CD14-positive monocyte (primary cell): ENCODE measurements around the gene CSF1R. TPM values are rescaled to one million over a fixed set of nuclear protein-coding genes. Genes with fewer than 3 reads are reported as not detected.
A peak's percentile ranks its signal among the peaks of the same experiment; 100 is the strongest.

ENCODE experiments used
- DNase-seq, 3 donors: peaks; one replicate each; pipeline ENCODE4 v3.0.0-alpha.2; 2011 to 2022
- H2AFZ ChIP-seq: 2 replicates; pipeline ENCODE4 v1.6.0; 2012; ENCODE audit warnings: mild to moderate bottlenecking, low read depth, low read length, inconsistent platforms; ENCODE audit not compliant: insufficient read depth, poor library complexity, severe bottlenecking
- H3K27ac ChIP-seq, 2 donors: 1 replicate in 1 of 2; 2 replicates in 1 of 2; pipeline ENCODE4 v1.5.1; 2012 to 2013; ENCODE audit warnings: low read length in 2 of 2, control low read depth in 1 of 2, inconsistent platforms in 1 of 2, low read depth in 1 of 2, mild to moderate bottlenecking in 1 of 2
- H3K27me3 ChIP-seq, 2 donors: one replicate each; pipeline versions ENCODE4 v1.6.0 to v1.6.1; 2011 to 2013; ENCODE audit warnings: low read length in 2 of 2; ENCODE audit not compliant: control insufficient read depth in 2 of 2, insufficient read depth in 2 of 2
- H3K36me3 ChIP-seq, 2 donors: replicated peaks in 1 of 2; 1 replicate in 1 of 2; 2 replicates in 1 of 2; pipeline versions ENCODE4 v1.5.1 to v1.6.1; 2012 to 2013; ENCODE audit warnings: low read length in 2 of 2, control low read depth in 1 of 2, inconsistent platforms in 1 of 2, mild to moderate bottlenecking in 1 of 2; ENCODE audit not compliant: insufficient read depth in 2 of 2, control insufficient read depth in 1 of 2
- H3K4me1 ChIP-seq, 2 donors: 1 replicate in 1 of 2; 2 replicates in 1 of 2; pipeline versions ENCODE4 v1.5.1 to v1.6.1; 2012 to 2013; ENCODE audit warnings: low read length in 2 of 2, control low read depth in 1 of 2, inconsistent platforms in 1 of 2, mild to moderate bottlenecking in 1 of 2, moderate library complexity in 1 of 2; ENCODE audit not compliant: insufficient read depth in 2 of 2, control insufficient read depth in 1 of 2
- H3K4me2 ChIP-seq: replicated peaks from 2 replicates; pipeline ENCODE3; 2012; ENCODE audit warnings: low read length, moderate library complexity, mild to moderate bottlenecking; ENCODE audit not compliant: poor library complexity, severe bottlenecking; ENCODE audit errors: extremely low read depth
- H3K4me3 ChIP-seq, 3 experiments: fragments of 200-600 bp in 1 of 3; sonication (generic) in 1 of 3; replicated peaks in 1 of 3; 1 replicate in 2 of 3; 2 replicates in 1 of 3; pipeline ENCODE4 v1.5.1; 2011 to 2013; ENCODE audit warnings: low read length in 3 of 3, mild to moderate bottlenecking in 3 of 3, control low read depth in 2 of 3, low read depth in 2 of 3, inconsistent platforms in 1 of 3, moderate library complexity in 1 of 3
- H3K79me2 ChIP-seq: 2 replicates; pipeline ENCODE4 v1.6.0; 2012; ENCODE audit warnings: mild to moderate bottlenecking, control low read depth, inconsistent platforms, low read length, moderate library complexity; ENCODE audit not compliant: insufficient read depth
- H3K9ac ChIP-seq: 2 replicates; pipeline ENCODE4 v1.6.0; 2017; ENCODE audit warnings: low read length, mild to moderate bottlenecking; ENCODE audit not compliant: insufficient read depth, poor library complexity, severe bottlenecking
- H3K9me3 ChIP-seq, 2 donors: replicated peaks in 1 of 2; 1 replicate in 1 of 2; 2 replicates in 1 of 2; pipeline versions ENCODE4 v1.5.1 to v1.6.1; 2012 to 2013; ENCODE audit warnings: low read length in 2 of 2, control low read depth in 1 of 2; ENCODE audit not compliant: control insufficient read depth in 1 of 2, insufficient read depth in 1 of 2
- H4K20me1 ChIP-seq: 2 replicates; pipeline ENCODE4 v1.6.0; 2012; ENCODE audit warnings: mild to moderate bottlenecking, low read length, control low read depth, moderate library complexity; ENCODE audit not compliant: insufficient read depth
- H3K27ac Mint-ChIP-seq, 7 donors: one replicate each; pipeline ENCODE4 v1.8.0; 2020; ENCODE audit warnings: mild to moderate bottlenecking in 7 of 7, mixed read lengths in 7 of 7, moderate library complexity in 6 of 7, inconsistent platforms in 2 of 7
- H3K27me3 Mint-ChIP-seq, 3 donors: one replicate each; pipeline ENCODE4 v1.8.0; 2021 to 2022; ENCODE audit warnings: low read depth in 3 of 3, mild to moderate bottlenecking in 3 of 3, mixed read lengths in 3 of 3, moderate library complexity in 3 of 3, inconsistent platforms in 1 of 3
- H3K36me3 Mint-ChIP-seq, 2 donors: one replicate each; pipeline ENCODE4 v1.8.0; 2020; ENCODE audit warnings: mixed read lengths in 2 of 2, inconsistent platforms in 1 of 2, mild to moderate bottlenecking in 1 of 2
- H3K4me1 Mint-ChIP-seq: one replicate; pipeline ENCODE4 v1.8.0; 2020; ENCODE audit warnings: mild to moderate bottlenecking, mixed read lengths
- H3K4me3 Mint-ChIP-seq, 2 donors: one replicate each; pipeline ENCODE4 v1.8.0; 2020; ENCODE audit warnings: mild to moderate bottlenecking in 2 of 2, mixed read lengths in 2 of 2, moderate library complexity in 1 of 2
- H3K9me3 Mint-ChIP-seq, 7 donors: one replicate each; pipeline ENCODE4 v1.8.0; 2020 to 2022; ENCODE audit warnings: mixed read lengths in 7 of 7, mild to moderate bottlenecking in 6 of 7, moderate library complexity in 6 of 7, inconsistent platforms in 2 of 7
- WGBS: methylation state at CpG from one replicate; pipeline ENCODE4 v1.1.5; 2013; ENCODE audit warnings: missing lambda C conversion rate; ENCODE audit not compliant: insufficient coverage; 5-methylcytosine and 5-hydroxymethylcytosine counted together
- intact Hi-C, 2 donors: fragments of 100-400 bp; cut with micrococcal nuclease; formaldehyde crosslinking; loops; one replicate each; pipeline versions ENCODE4 v1.15.0 to v1.15.1; 2023
- polyA plus RNA-seq, 3 donors: library from polyadenylated mRNA; depleted of rRNA in 1 of 3; unstranded in 2 of 3; stranded (reverse) in 1 of 3; fragments of 300-500 nt in 2 of 3; fragments of >200 nt in 1 of 3; fragmentation: Illumina TruSeq in 2 of 3; gene quantifications; 1 replicate in 2 of 3; 2 replicates in 1 of 3; pipeline ENCODE4 v1.2.3, GENCODE V29; 2012 to 2021
- TF ChIP-seq, protein P1 (sequence below): fragments of 200-600 bp; IDR thresholded peaks from one replicate; pipeline ENCODE4 v1.8.0; 2022; ENCODE audit warnings: antibody characterized with exemption, mild to moderate bottlenecking

Gene CSF1R
- polyA plus RNA-seq, 3 donors = 180 to 332 (median 242) TPM

DNA sequence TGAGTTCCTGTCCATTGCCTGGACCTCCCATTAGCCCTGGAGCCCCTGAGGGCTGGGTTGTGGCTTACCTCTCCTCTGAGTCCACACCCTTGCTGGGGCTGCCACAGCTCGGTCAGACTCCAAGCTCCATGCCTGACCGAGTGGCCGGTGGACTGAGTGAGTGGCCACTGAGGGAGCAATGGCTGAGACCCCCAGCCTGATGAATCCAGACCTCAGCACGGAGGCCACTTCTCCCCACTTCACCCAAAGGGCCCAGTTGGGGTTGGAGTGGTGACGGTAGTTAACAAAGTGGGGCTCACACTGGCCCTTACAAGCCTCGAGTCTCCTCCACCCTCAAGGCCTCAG lies 40.5 kb upstream of the CSF1R start:
- Mint-ChIP-seq H3K4me1 (peaks cover 60% of the 10 kb centered on the region), H3K27ac (no peak overlapping the region), H3K4me3 (no peak overlapping the region), H3K9me3 (no peaks in the 10 kb centered on the region), H3K36me3 (peaks cover 0 to 1% of the 10 kb centered on the region in 2 donors), H3K27me3 (peaks cover 0 to under 1% (median 0%) of the 10 kb centered on the region in 3 donors)
- Histone ChIP-seq H3K36me3 (no peaks in the 10 kb centered on the region), H4K20me1 (no peaks in the 10 kb centered on the region), H3K27ac (no peak overlapping the region), H3K9me3 (no peaks in the 10 kb centered on the region), H3K4me3 (no peak overlapping the region), H3K79me2 (no peaks in the 10 kb centered on the region), H3K4me2 (no peak overlapping the region), H3K4me1 (peaks cover 46 to 56% of the 10 kb centered on the region in 2 donors), H3K9ac (no peak overlapping the region), H3K27me3 (no peaks in the 10 kb centered on the region), H2AFZ (no peak overlapping the region)
- 93% methylated on average over 3 of the region's 6 CpGs for WGBS
- intact Hi-C loops = no loop called here
- no peak for DNase-seq
- TF ChIP-seq, protein P1, sequence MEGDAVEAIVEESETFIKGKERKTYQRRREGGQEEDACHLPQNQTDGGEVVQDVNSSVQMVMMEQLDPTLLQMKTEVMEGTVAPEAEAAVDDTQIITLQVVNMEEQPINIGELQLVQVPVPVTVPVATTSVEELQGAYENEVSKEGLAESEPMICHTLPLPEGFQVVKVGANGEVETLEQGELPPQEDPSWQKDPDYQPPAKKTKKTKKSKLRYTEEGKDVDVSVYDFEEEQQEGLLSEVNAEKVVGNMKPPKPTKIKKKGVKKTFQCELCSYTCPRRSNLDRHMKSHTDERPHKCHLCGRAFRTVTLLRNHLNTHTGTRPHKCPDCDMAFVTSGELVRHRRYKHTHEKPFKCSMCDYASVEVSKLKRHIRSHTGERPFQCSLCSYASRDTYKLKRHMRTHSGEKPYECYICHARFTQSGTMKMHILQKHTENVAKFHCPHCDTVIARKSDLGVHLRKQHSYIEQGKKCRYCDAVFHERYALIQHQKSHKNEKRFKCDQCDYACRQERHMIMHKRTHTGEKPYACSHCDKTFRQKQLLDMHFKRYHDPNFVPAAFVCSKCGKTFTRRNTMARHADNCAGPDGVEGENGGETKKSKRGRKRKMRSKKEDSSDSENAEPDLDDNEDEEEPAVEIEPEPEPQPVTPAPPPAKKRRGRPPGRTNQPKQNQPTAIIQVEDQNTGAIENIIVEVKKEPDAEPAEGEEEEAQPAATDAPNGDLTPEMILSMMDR = no peak

DNA sequence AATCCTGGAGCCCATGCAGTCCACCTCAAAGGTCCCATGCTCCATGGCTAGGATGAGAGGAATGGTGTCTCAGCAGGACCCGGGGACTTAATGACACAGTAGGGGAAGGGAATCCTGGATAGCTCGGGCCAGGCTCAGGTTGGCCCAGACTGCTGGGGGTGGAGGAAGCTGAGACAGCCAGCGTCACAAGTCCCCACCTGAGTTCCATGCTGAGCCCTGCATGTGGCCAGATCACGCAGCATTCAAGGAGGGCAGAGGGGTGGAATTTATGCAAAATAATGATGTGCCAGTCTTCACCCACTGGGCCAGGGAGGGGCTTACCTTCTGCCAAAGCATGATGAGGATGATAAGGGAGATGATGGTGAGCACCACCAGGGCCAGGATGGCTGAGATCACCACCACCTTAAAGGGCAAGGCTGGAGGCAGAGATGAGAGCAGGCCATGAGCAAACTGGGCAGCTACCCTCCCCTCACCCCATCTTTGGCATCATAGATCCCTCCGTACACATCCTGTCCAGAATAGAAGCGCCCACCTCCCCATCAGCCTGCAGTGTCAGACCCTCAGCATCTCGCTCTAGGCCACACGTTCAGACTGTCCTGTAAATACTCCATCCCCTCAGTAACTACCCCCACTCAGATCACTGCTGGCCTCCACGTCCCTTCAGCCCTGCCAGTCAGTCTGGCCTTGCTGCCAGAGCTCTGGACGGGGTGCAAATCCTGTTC lies 40.0 kb upstream of the CSF1R start:
- Mint-ChIP-seq H3K27ac (peak overlapping the region in 1 of 7 donors; percentile 11), H3K4me1 (peaks cover 60% of the 10 kb centered on the region), H3K27me3 (peaks cover 0 to 1% (median 0%) of the 10 kb centered on the region in 3 donors), H3K4me3 (no peak overlapping the region), H3K9me3 (no peaks in the 10 kb centered on the region), H3K36me3 (peaks cover 0 to 1% of the 10 kb centered on the region in 2 donors)
- Histone ChIP-seq H3K27ac (no peak overlapping the region), H3K79me2 (no peaks in the 10 kb centered on the region), H3K9me3 (no peaks in the 10 kb centered on the region), H2AFZ (no peak overlapping the region), H4K20me1 (no peaks in the 10 kb centered on the region), H3K27me3 (no peaks in the 10 kb centered on the region), H3K36me3 (no peaks in the 10 kb centered on the region), H3K4me1 (peaks cover 46 to 56% of the 10 kb centered on the region in 2 donors), H3K9ac (no peak overlapping the region), H3K4me3 (no peak overlapping the region), H3K4me2 (no peak overlapping the region)
- intact Hi-C loops = no loop called here
- TF ChIP-seq, protein P1 = no peak
- 93% methylated on average over 9 of the region's 10 CpGs for WGBS
- DNase-seq = no peak
